Colon (tissue), 2 donors: Measurements from ENCODE around the gene TSHZ2.
"Not testable (repeated sequence)": the region's sequence is repeated elsewhere in the genome, so short reads cannot be mapped to it uniquely, and the experiment has no call there.

Source experiments
- FAIRE-seq: peaks from 2 replicates; lab custom pipeline; 2012; peaks lifted over from hg19 to GRCh38; lab: Jason Lieb, UNC
- donor health status: control.
- donor health status: control.

Gene TSHZ2

DNA sequence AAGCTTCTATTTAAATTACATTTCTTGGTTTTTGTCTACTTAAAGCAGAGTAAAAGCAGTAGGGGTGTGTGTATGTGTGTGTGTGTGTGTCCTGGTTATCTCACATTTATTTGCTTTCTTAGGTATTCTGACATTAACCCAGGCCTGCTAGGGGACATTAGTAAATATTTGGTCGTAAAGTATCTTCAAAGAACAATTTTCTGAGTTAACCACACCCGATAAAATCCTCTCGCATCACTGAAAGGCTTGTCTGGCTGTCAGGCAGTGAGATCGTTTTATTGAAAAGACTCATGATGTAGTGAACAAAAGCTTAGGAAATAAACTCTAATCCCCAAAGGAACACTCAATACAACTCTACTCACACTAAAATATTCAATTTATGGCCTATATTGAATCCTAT, 543.6 kb downstream of the TSHZ2 start:
- FAIRE-seq: no peak

DNA sequence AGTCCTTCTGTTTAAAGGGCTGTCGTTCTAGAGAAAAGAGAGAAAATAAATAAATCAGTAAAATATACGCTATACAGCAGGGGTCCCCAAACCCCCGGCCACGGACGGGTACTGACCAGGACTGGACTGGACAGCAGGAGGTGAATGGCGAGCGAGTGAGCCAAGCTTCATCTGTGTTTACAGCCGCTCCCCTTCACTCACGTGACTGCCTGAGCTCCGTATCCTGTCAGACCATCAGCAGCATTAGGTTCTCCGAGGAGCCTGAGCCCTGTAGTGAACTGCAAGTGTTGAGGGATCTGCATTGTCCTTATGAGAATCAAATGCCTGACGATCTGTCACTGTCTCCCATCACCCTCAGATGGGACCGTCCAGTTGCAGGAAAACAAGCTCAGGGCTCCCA, 545.0 kb downstream of the TSHZ2 start:
- FAIRE-seq: no peak

DNA sequence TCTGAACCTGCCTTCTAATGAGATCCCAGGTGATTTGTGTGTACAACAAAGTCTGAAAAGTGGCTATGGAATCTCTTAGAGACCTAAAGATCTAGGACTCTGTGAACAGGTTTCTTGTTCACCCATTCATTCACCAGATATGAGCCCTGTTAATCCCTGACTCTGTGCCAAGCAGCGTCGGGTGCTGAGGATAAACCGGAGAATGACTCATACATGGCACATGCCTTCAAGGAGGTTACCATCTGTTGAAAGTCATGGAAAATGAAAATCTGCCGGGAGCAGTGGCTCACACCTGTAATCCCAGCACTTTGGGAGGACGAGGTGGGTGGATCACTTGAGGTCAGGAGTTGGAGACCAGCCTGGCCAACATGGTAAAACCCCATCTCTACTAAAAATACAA, 549.3 kb downstream of the TSHZ2 start:
- FAIRE-seq: not testable (repeated sequence)

DNA sequence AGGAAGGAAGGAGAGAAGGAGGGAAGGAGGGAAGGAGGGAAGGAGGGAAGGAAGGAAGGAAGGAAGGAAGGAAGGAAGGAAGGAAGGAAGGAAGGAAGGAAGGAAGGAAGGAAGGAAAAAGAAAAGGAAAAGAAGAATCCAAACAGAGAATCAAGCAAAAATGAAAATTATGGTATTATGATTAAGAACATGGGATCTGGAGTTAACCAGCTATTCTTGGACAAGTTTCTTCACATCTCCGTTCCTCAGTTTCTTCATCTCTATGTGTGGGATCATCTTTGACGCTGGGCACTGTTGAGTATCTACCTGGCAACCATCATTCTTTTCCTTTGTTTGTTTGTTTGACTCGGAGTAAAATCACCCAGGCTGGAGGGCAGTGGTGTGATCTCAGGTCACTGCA, 549.9 kb downstream of the TSHZ2 start:
- no peak for FAIRE-seq

DNA sequence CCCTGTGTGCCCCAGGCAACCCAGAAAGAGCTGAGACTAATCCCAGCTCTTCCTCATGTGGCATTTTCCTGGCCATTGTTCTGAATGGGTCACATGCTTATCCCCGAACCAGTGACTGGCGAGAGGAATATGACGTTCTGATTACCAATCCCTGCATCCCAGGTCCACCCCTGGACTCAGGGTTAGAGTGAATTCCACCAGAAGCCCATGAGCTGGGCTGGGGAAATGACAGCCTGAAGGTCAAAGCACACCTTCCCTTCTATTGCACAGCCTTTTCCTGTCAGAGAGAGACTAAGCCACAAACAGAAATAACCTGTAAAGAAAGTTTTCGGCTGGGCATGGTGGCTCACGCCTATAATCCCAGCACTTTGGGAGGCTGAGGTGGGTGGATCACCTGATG, 550.5 kb downstream of the TSHZ2 start:
- no peak for FAIRE-seq

DNA sequence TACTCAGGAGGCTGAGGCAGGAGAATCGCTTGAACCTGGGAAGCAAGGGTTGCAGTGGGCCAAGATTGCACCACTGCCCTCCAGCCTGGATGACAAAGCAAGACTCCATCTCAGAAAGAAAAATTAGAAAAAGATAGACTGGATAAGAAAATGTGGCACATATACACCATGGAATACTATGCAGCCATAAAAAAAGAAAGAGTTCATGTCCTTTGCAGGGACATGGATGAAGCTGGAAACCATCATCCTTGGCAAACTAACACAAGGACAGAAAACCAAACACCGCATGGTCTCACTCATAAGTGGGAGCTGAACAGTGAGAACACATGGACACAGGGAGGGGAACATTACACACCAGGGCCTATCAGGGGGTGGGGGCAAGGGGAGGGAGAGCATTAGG, 551.5 kb downstream of the TSHZ2 start:
- FAIRE-seq: not testable (repeated sequence)

DNA sequence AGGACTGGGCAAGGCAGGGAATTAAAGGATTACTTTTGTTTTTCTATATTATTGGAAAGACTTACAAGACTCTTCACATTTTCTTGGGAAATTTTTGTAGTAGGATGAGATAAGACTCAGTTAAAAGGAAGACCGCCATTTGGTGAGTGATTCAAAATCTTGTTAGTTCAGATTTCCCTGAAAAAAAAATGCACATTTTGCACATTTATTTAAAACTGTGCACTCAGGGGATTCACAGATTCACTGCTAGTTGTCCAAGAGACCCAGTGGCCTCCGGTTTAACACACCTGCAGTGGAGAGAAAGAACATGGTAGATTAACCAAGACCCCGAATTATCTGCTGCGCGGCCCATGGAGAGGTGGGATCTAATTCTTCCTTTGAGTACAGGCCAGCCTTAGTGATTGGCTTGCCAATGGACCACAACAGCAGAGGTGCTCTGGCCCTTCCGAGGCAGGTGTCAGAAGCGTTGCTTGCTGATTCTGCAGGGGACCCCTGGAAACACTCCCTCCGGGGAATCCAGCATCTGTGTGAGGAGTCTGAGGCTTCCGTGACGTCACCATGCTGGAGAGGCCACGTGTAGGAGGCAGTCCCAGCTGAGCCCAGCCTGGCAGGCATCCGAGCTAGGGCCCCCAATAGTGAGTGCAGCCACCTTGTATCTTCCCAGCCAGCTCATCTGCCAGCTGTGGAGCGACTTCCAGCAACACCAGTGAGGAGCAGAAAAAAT, 552.6 kb downstream of the TSHZ2 start:
- FAIRE-seq: no peak

DNA sequence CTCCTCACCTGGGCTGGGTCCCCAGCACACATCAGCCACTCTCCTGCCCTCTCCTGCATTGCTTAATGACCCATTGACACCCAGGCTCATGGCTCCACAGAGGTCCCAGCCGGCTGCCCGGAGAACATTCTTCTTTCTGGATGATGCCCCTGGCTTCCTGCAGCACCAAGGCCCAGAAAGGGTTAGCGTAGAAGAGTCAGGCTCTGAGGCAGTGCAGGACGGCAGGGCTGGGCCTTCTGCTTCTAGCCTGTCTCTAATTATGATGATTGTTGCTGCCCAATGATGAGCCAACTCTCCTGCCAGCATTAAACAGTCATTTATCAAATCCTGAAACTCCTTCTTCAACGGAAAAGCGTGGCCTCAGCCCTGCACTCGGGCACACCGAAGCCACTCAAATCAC, 555.0 kb downstream of the TSHZ2 start:
- FAIRE-seq: no peak

DNA sequence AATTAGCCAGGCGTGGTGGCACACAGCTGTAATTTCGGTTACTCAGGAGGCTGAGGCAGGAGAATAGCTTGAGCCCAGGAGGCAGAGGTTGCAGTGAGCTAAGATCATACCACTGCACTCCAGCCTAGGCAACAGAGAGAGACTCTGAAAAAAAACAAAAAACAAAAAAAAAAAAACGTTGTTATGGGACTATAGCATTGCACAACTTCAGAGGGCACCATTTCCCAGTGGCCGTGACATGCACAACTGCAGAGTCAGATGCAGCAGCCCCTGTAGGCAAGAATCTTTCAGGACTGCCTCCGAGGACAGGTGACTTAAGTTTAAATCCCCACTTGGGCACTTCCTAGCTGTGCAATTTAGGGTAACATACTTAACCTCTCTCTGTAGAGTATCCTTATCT, 557.5 kb downstream of the TSHZ2 start:
- no peak for FAIRE-seq

DNA sequence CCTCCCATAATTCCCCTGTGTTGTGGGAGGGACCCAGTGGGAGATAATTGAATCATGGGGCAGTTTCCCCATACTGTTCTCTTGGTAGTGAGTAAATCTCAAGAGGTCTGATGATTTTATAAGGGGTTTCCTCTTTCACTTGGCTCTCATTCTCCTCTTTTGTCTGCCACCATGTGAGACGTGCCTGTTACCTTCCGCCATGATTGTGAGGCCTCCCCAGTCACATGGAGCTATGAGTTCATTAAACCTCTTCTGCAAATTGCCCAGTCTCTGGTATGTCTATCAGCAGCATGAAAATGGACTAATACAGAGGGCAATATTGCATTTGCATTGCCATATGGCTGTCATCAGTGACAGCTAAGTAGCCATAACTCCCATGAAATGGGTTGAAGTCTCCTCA, 558.3 kb downstream of the TSHZ2 start:
- no peak for FAIRE-seq

DNA sequence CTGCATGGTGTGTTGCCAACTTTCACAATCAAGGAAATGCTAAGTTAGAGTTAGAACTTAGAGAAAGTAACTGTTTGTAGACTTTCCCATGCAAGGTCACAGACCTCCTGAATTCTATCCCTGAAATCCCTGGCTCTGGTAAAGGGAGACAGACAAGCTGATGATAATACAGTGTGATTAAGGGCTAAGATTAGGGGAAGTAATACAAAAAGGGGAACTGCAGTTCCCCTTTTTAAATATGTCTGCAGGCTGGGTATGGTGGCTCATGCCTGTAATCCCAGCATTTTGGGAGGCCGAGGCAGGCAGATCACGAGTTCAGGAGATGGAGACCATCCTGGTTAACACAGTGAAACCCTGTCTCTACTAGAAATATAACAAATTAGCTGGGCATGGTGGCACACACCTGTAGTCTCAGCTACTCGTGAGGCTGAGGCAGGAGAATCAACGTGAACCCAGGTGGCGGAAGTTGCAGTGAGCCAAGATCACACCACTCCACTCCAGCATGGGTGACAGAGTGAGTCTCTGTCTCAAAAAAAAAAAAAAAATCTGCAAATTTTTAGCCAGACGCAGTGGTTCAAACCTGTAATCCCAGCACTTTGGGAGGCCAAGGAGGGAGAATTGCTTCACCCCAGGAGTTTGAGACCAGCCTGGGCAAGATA, 560.6 kb downstream of the TSHZ2 start:
- FAIRE-seq: not testable (repeated sequence)

DNA sequence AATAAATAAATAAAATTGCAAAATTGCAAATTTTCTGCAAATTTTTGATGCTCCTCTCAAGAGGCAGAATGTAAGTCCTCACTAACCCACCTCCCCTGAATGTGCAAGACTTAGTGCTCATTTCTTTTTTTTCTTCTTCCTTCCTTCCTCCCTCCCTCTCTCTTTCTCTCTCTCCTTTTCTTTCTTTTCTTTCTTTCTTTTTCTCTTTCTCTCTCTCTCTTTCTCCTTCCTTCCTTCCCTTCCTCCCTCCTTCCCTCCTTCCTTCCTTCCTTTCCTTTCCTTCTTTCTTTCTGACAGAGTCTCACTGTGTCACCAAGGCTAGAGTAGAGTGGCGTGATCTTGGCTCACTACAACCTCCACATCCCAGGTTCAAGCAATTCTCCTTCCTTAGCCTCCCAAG, 561.3 kb downstream of the TSHZ2 start:
- FAIRE-seq: no peak

DNA sequence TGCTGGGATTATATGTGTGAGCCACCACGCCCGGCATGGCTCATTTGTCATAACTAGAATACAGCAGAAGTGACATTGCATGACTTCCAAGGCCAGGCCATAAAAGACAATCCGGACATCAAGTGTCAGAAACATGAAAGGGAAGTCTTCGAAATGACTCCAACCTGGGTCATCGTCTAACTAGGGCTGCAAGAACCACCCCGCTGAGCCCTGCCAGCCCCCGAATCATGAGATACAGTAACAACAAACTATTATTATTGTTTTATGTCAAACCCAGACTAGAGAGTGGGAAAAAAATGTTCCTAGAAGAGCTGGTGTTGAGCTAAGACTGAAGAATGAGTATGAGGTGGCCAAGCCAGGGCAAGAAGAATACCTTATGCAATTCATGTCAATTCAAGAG, 561.9 kb downstream of the TSHZ2 start:
- FAIRE-seq: no peak

DNA sequence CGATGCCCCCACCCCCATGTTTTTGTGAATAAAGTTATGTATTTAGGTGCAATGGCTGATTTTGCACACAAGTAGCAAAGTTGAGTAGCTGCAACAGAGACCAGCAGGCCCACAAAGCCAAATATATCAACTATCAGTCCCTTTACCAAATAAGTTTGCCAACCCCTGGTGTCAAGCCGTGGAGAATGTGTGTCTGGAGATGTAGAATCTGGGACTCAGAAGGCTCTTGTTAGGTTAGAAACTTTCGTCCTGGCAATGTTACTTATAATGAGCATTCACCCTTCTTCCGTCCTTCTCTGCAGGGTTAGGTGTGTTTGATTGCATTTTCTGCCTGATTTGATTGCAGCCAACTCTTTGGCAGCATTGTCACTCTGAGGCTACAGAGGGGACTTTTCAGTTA, 563.7 kb downstream of the TSHZ2 start:
- FAIRE-seq: no peak

DNA sequence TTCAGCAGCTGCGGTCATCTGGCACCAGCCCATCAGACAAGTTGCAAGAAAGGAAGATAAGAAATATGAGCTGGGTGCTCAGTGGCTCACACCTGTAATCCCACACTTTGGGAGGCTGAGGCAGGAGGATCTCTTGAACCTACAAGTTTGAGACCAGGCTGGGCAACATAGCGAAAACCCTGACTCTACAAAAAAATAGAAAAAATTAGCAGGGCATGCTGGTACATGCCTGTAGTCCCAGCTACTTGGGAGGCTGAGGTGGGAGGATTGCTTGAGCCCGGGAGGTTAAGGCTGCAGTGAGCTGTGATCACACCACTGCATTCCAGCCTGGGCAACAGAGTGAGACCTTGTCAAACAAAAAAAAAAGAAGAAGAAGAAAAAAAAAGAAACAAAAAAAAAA, 564.2 kb downstream of the TSHZ2 start:
- not testable (repeated sequence) for FAIRE-seq

DNA sequence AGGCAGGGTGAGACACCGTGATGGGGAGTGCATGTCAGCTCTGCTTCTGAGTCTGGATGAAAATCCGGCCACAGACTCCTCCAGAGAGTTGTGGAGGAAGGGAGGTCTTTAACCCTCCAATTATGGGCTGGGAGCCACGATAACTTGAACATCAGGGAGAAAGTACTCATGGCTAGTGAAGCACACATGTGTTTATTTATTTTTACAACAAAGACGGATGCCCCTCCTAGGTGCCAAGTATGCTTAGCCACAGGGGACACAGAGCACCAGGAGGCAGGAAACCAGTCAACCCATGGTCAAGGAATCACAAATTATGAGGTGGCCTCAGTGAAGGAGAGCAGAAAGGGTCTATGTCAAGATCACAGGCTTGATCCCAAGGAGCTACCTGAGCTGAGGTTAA, 567.4 kb downstream of the TSHZ2 start:
- no peak for FAIRE-seq
